ENCODE results near the gene FOXRED2. TPM values are rescaled to one million over a fixed set of nuclear protein-coding genes. Genes with fewer than 3 reads are reported as not detected.

FOXRED2 gene
- total RNA-seq, 2 donors from 2014 or later: 6.8 to 13.8 TPM

GRCh38 chr22:36457688-36458450, 49.0 kb downstream of the FOXRED2 start:
- ATAC-seq (ENCODE audit: insufficient number of reproducible peaks, low FRiP score, low read depth) (no peak), DNase-seq (ENCODE audit: low spot score) (no peak)
- no peak for TF ChIP-seq CTCF (IDR thresholded peaks at IDR 0.05)
- H3K36me3 ChIP-seq: no peaks in the 10 kb centered on the region
- H3K27me3 ChIP-seq (replicated peaks; ENCODE audit: insufficient read depth): no peaks in the 10 kb centered on the region
- H3K27ac ChIP-seq: peak overlapping the region; percentile 95 to 96
- no peak overlapping the region for H3K4me3 ChIP-seq
- peaks cover 26 to 70% of the 10 kb centered on the region in 2 donors for H3K4me1 ChIP-seq (ENCODE audit: control insufficient read depth in 1 of 2, low read depth in 2 of 2)
- H3K9me3 ChIP-seq: no peaks in the 10 kb centered on the region

GRCh38 chr22:36456464-36456845, 50.4 kb downstream of the FOXRED2 start:
- TF ChIP-seq CTCF (IDR thresholded peaks at IDR 0.05): no peak
- ATAC-seq (ENCODE audit: insufficient number of reproducible peaks, low FRiP score, low read depth): no peak
- H3K4me1 ChIP-seq (ENCODE audit: control insufficient read depth in 1 of 2, low read depth in 2 of 2): peaks cover 30 to 70% of the 10 kb centered on the region in 2 donors

GRCh38 chr22:36455571-36456463, 51.0 kb downstream of the FOXRED2 start:
- H3K4me3 ChIP-seq: peak overlapping the region; percentile 84
- peaks cover 32 to 70% of the 10 kb centered on the region in 2 donors for H3K4me1 ChIP-seq (ENCODE audit: control insufficient read depth in 1 of 2, low read depth in 2 of 2)
- peak overlapping the region; percentile 95 to 96 for H3K27ac ChIP-seq
- DNase-seq (ENCODE audit: low spot score) (no peak), ATAC-seq (ENCODE audit: insufficient number of reproducible peaks, low FRiP score, low read depth) (peak; percentile 25)
- H3K36me3 ChIP-seq: no peaks in the 10 kb centered on the region
- no peaks in the 10 kb centered on the region for H3K27me3 ChIP-seq (replicated peaks; ENCODE audit: insufficient read depth)
- H3K9me3 ChIP-seq: no peaks in the 10 kb centered on the region
- TF ChIP-seq CTCF (IDR thresholded peaks at IDR 0.05): no peak

More at GRCh38 chr22:36456464-36456845, 50.4 kb downstream of the FOXRED2 start:
- Histone ChIP-seq H3K4me3 (no peak overlapping the region), H3K9me3 (no peaks in the 10 kb centered on the region), H3K36me3 (no peaks in the 10 kb centered on the region), H3K27me3 (replicated peaks; ENCODE audit: insufficient read depth) (no peaks in the 10 kb centered on the region), H3K27ac (peak overlapping the region; percentile 95 to 96)
- no peak for DNase-seq (ENCODE audit: low spot score)

GRCh38 chr22:36454916-36455570, 51.8 kb downstream of the FOXRED2 start:
- Histone ChIP-seq H3K4me3 (peak overlapping the region; percentile 84), H3K4me1 (ENCODE audit: control insufficient read depth in 1 of 2, low read depth in 2 of 2) (peaks cover 32 to 71% of the 10 kb centered on the region in 2 donors), H3K9me3 (no peaks in the 10 kb centered on the region), H3K27ac (peak overlapping the region; percentile 95 to 96), H3K36me3 (no peaks in the 10 kb centered on the region), H3K27me3 (replicated peaks; ENCODE audit: insufficient read depth) (no peaks in the 10 kb centered on the region)
- DNase-seq (ENCODE audit: low spot score) (peak; percentile 47), ATAC-seq (ENCODE audit: insufficient number of reproducible peaks, low FRiP score, low read depth) (peak; percentile 52)
- no peak for TF ChIP-seq CTCF (IDR thresholded peaks at IDR 0.05)
